ENCODE measurements around the gene MBD3L2B.
"Not testable (repeated sequence)": the region's sequence is repeated elsewhere in the genome, so short reads cannot be mapped to it uniquely, and the experiment has no call there.

MBD3L2B gene

DNA sequence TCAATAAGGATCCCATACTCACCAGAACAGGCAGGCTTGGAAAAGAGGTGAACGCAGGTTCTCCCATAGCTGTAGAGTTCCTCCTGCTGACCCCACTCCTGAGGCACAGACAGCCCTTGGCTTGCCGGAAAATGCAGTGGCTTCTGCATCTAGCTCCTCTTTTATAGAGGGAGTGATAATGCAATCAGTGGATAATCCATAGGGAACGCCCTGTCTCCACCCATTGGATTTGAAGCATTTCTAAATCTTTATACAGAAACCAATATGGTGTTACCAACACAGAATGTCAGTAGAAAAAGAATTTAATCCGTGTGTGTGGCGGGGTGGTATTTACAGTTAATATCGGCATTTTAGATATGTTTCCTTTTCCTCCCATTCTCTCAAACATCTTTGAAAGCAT lies at the start of gene MBD3L2B:
Gene MBD3L2B, minus strand, starts transcription at position 101 of the 400 bp plus-strand sequence. Its CDS starts 34 bp downstream, at position 67.
- not testable (repeated sequence) for H3K36me3 Mint-ChIP-seq (ENCODE audit: low read depth); DNase-seq; H3K4me1 Mint-ChIP-seq (ENCODE audit: low read depth); H3K27me3 Mint-ChIP-seq; H3K4me3 Mint-ChIP-seq; H3K27ac Mint-ChIP-seq; H3K9me3 Mint-ChIP-seq

DNA sequence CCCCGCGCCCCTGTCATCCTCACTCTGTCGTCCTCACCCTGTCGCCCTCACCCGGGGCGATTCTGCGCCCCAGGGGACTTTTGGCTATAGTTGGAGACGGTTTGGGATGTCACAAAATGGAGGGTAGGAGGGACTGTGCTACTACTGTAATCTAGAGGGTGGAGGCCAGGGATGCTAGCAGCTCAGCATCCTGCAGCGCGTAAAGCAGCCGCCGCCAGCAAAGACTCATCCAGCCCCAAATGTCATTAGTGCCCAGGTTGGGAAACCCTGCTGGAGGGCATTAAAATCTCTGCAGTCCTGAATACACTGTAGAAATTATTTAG lies 48.6 kb upstream of the MBD3L2B start:
- H3K36me3 Mint-ChIP-seq (ENCODE audit: low read depth) = peaks cover 52% of the 10 kb centered on the region
- DNase-seq = no peak
- peak overlapping the region; percentile 97 for H3K27ac Mint-ChIP-seq
- H3K27me3 Mint-ChIP-seq = no peaks in the 10 kb centered on the region
- H3K4me1 Mint-ChIP-seq (ENCODE audit: low read depth) = peaks cover 29% of the 10 kb centered on the region
- H3K4me3 Mint-ChIP-seq = peak overlapping the region; percentile 96
- no peaks in the 10 kb centered on the region for H3K9me3 Mint-ChIP-seq

DNA sequence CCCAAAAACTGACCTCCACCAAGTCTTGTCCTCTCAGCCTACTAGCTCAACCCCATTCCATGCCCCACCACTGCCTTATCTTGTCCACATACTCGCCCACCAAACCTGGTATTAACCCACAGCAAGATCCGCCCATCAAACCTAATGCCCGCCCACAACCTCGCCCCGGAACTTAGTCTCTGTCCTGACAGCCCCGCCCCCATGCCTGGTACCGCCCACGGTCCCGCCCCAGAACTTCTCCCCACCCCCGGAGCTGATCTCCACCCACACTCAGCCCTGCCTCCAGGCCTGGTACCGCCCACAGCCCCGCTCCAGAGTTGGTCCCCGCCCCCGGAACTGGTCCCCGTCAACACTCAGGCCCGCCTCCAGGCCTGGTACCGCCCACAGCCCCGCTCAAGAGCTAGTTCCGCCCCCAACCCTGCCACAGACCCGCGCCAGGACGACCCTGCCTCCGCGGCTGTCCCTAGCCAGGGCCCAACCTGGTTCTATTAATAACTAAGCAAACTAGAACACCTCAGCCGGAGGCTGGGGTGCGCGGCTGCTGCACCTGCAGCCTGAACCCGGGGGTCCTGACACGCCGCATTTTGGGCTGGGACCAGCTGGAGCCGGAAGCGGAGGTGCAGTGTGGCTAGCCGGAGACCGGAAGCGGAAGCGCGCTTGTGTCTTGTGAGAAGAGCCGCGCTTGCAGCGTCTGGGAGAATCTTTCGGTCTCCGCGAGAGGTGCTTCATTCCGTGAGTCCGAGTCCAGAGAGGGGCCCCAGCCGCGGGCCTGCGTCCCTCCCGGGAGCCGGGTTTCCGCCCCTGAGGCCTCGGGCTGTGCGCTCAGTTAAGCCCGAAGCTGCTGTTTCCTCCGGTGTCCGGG lies 48.0 kb upstream of the MBD3L2B start, which contains the start of gene ZNF557:
Gene ZNF557, plus strand, starts transcription at position 662 of the 862 bp plus-strand sequence. CDS start 5,372 bp downstream, outside the sequence.
- Mint-ChIP-seq H3K27me3 (no peaks in the 10 kb centered on the region), H3K9me3 (no peaks in the 10 kb centered on the region), H3K4me1 (ENCODE audit: low read depth) (peaks cover 29% of the 10 kb centered on the region), H3K4me3 (peak within 1 kb of the TSS; percentile 96), H3K27ac (peak within 1 kb of the TSS; percentile 97), H3K36me3 (ENCODE audit: low read depth) (peaks cover 46% of the 10 kb centered on the region)
- peak; percentile 98 for DNase-seq

DNA sequence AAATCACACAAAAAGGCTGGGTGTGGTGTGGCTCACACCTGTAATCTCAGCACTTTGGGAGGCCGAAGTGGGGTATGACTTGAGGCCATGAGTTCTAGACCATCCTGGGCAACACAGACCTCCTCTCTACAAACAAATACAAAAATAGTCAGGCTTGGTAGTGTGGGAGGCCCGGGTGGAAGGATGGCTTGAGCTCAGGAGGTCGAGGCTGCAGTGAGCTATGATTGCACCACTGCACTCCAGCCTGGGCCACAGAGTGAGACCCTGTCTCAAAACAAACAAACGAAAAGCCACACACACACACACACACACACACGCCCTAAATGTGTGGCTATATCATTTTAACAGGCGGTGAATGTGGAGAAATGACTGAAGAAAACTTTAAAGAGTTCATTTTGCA lies 47.4 kb upstream of the MBD3L2B start:
- H3K27me3 Mint-ChIP-seq = no peaks in the 10 kb centered on the region
- H3K9me3 Mint-ChIP-seq = no peaks in the 10 kb centered on the region
- no peak for DNase-seq
- peak overlapping the region; percentile 97 for H3K27ac Mint-ChIP-seq
- peaks cover 29% of the 10 kb centered on the region for H3K4me1 Mint-ChIP-seq (ENCODE audit: low read depth)
- peaks cover 39% of the 10 kb centered on the region for H3K36me3 Mint-ChIP-seq (ENCODE audit: low read depth)
- H3K4me3 Mint-ChIP-seq = peak overlapping the region; percentile 96

DNA sequence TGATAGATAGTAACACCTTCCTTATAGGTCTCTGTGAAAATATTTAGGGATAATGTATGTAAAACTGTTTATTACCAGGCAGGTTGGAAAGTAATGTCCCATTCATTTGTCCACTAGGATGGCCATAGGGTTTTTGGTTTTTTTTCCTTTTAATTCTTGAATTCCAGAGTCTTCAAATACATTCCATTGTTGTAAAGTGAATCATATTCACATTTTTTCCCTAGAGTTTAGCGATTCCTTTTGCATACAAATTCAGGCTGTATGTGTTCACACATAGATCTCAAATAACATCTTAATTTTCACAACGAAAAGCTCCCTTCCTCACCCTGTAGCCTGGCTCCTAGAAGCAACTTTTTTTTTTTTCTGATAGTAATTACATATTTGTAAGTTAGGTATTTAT lies 46.5 kb upstream of the MBD3L2B start:
- Mint-ChIP-seq H3K27me3 (no peaks in the 10 kb centered on the region), H3K4me1 (ENCODE audit: low read depth) (peaks cover 27% of the 10 kb centered on the region), H3K27ac (no peak overlapping the region), H3K9me3 (no peaks in the 10 kb centered on the region), H3K4me3 (no peak overlapping the region), H3K36me3 (ENCODE audit: low read depth) (peaks cover 32% of the 10 kb centered on the region)
- DNase-seq = no peak

DNA sequence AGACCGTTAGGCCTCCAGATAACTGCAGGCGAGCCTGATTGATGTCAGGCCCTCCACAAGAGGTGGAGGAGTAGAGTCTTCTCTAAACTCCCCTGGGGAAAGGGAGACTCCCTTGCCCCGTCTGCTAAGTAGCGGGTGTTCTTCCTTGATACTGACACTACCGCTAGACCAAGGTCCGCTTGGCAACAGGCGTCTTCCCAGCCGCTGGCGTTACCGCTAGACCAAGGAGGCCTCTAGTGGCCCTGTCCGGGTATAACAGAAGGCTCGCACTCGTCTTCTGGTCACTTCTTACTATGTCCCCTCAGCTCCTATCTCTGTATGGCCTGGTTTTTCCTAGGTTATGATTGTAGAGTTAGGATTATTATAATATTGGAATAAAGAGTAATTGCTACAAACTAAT lies 45.9 kb upstream of the MBD3L2B start:
- H3K9me3 Mint-ChIP-seq, H3K4me3 Mint-ChIP-seq, H3K27me3 Mint-ChIP-seq, H3K27ac Mint-ChIP-seq, DNase-seq: not testable (repeated sequence)
- H3K36me3 Mint-ChIP-seq (ENCODE audit: low read depth) = peaks cover 26% of the 10 kb centered on the region
- H3K4me1 Mint-ChIP-seq (ENCODE audit: low read depth) = peaks cover 23% of the 10 kb centered on the region

DNA sequence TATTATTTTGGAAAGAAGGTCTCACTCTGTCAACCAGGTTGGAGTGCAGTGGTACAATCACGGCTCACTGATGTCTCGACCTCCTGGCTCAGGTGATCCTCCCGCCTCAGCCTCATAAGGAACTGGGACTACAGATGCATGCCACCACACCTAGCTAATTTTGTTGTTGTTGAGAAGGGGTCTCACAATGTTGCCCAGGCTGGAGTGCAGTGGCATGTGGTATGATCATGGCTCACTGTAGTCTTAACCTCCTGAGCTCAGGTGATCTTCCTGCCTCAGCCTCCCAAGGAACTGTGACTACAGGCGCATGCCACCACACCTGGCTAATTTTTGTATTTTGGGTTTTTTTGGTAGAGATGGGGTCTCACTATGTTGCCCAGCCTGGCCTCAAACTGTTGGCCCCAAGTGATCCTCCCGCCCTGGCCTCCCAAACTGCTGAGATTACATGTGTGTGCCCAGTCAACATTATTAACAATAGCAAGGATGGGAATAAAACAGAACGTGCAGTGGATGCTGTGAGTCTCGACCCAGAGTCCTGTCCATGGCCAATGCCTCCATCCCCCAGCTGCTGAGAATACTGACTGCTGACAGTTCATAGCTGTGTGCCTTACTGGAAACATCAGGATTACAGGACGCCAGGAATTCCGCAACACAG lies 42.7 kb upstream of the MBD3L2B start:
- no peak for DNase-seq
- H3K27ac Mint-ChIP-seq = no peak overlapping the region
- peaks cover 5% of the 10 kb centered on the region for H3K4me1 Mint-ChIP-seq (ENCODE audit: low read depth)
- no peaks in the 10 kb centered on the region for H3K36me3 Mint-ChIP-seq (ENCODE audit: low read depth)
- no peak overlapping the region for H3K4me3 Mint-ChIP-seq
- no peaks in the 10 kb centered on the region for H3K27me3 Mint-ChIP-seq
- no peaks in the 10 kb centered on the region for H3K9me3 Mint-ChIP-seq

DNA sequence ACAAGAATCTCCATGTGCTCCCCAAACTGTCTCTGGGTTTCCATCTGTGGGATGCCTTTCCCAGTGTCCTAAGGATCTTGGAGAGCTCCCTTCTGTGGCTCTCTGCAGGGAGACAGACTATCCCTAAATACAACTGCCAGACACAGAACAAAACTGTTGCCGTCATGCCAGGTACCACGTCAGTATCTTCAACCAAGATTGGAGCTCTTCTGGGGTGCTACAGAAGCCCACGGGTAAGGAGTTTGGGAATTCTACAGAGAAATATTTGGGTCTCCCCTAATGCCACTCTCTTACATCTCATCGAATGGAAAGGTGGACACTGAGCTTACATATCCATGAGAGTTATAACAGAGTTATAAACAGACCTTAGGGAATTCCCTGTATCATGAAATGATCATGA lies 42.1 kb upstream of the MBD3L2B start:
- no peak overlapping the region for H3K27ac Mint-ChIP-seq
- no peaks in the 10 kb centered on the region for H3K36me3 Mint-ChIP-seq (ENCODE audit: low read depth)
- no peaks in the 10 kb centered on the region for H3K27me3 Mint-ChIP-seq
- no peak overlapping the region for H3K4me3 Mint-ChIP-seq
- H3K9me3 Mint-ChIP-seq = no peaks in the 10 kb centered on the region
- H3K4me1 Mint-ChIP-seq (ENCODE audit: low read depth) = peaks cover under 1% of the 10 kb centered on the region
- DNase-seq = no peak

DNA sequence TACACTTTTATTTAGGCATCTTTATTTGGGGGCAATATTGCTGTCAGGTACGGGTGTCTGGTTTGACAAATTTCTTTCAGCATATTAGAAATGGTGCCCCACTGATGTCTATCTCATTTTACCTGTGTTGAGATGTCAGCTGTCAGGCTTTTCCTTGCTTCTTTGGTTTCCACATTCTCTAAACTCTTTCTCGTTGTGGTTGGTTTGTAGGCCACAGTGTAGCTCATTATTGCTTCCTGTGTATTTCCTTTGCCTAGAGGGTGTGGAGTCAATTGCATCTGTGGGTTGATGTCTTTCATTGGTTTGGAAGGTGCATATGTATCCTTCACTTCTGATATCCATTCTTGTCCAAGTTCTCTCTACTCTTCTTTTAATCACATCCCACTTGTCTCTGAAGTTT lies 38.7 kb upstream of the MBD3L2B start:
- not testable (repeated sequence) for H3K4me1 Mint-ChIP-seq (ENCODE audit: low read depth); H3K36me3 Mint-ChIP-seq (ENCODE audit: low read depth); H3K9me3 Mint-ChIP-seq; H3K4me3 Mint-ChIP-seq; H3K27ac Mint-ChIP-seq; DNase-seq; H3K27me3 Mint-ChIP-seq

DNA sequence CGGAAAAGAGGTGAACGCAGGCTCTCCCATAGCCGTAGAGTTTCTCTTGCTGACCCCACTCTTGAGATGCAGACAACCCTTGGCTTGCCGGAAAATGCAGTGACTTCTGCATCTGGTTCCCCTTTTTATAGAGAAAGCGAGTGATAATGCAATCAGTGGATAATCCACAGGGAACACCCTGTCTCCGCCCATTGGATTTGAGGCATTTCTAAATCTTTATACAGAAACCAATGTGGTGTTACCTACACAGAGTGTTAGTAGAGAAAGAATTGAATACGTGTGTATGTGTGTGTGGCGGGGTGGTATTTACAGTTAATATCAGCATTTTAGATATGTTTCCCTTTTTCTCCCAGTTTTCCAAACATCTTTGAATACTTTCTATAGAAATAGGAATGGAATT lies 37.3 kb upstream of the MBD3L2B start, which contains the start of gene MBD3L3:
Gene MBD3L3, minus strand, starts transcription at position 101 of the 400 bp plus-strand sequence. Its CDS starts 71 bp downstream, at position 30.
- not testable (repeated sequence) for H3K36me3 Mint-ChIP-seq (ENCODE audit: low read depth); DNase-seq; H3K4me3 Mint-ChIP-seq; H3K27me3 Mint-ChIP-seq; H3K9me3 Mint-ChIP-seq; H3K27ac Mint-ChIP-seq; H3K4me1 Mint-ChIP-seq (ENCODE audit: low read depth)

DNA sequence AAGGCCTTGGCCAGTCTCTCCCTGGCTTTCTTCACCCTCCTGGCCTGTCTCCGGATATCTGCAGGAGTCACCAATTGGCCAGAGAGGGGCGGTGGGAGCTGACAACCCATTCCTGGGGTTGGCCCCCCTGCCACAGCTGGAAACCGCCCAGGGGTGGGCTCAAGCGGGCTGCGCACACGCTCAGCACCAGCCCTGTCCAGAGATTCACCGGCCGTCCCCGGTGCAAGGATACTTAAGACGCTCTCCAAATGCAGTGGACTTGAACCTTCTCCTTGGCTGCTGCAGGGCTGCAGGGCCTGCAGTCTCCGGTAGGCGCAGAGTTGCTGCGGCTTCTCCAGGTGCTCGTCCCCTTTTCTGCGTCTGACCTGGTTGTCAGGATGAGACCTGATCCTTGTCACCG lies 35.1 kb upstream of the MBD3L2B start:
- not testable (repeated sequence) for H3K27ac Mint-ChIP-seq; DNase-seq; H3K27me3 Mint-ChIP-seq; H3K9me3 Mint-ChIP-seq; H3K4me1 Mint-ChIP-seq (ENCODE audit: low read depth); H3K4me3 Mint-ChIP-seq; H3K36me3 Mint-ChIP-seq (ENCODE audit: low read depth)

DNA sequence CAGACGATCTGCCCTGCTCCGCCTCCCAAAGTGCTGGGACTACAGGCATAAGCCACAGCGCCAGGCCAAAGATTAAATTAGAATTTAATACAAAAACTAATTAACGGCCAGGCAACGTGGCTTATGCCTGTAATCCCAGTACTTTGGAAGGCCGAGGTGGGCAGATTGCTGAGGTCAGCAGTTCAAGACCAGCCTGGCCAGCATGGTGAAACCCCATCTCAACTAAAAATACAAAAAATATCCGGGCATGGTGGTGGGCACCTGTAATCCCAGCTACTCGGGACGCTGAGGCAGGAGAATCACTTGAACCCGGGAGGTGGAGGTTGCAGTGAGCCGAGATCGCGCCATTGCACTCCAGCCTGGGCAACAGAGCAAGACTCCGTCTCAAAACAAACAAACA lies 34.4 kb upstream of the MBD3L2B start:
- not testable (repeated sequence) for H3K9me3 Mint-ChIP-seq; H3K36me3 Mint-ChIP-seq (ENCODE audit: low read depth); H3K27me3 Mint-ChIP-seq; H3K27ac Mint-ChIP-seq; H3K4me1 Mint-ChIP-seq (ENCODE audit: low read depth); DNase-seq; H3K4me3 Mint-ChIP-seq

DNA sequence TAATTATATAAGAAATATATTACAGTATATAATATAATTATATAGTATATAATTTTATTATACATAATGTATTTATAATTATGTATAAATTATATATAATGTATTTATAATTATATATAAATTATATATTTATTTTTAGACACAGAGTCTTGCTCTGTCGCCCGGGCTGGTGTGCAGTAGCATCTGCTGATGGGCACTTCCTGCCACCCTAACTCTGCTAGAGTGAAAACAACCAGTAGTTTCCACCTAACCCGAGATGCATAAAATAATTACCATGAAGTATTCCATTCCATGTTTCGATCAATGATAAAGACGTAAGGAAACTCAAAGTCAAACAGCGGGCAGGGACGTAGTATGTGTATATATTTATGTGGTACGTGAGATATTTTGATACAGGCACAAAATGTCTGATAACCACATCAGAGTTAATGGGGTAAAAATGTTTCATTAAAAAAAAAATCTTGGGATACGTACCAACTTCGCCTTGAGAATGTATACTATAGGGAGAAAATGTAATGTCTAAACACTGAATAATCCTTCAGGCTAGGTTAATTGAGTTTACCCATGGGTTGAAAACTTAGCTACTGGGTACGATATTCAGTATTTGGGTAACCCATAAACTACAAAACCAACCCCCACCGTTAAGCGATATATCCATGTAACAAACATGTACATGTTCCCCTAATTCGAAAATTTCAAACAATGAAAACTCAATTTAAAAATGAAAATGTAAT lies 33.6 kb upstream of the MBD3L2B start:
- H3K4me3 Mint-ChIP-seq; H3K4me1 Mint-ChIP-seq (ENCODE audit: low read depth); DNase-seq; H3K9me3 Mint-ChIP-seq; H3K36me3 Mint-ChIP-seq (ENCODE audit: low read depth); H3K27ac Mint-ChIP-seq; H3K27me3 Mint-ChIP-seq: not testable (repeated sequence)

DNA sequence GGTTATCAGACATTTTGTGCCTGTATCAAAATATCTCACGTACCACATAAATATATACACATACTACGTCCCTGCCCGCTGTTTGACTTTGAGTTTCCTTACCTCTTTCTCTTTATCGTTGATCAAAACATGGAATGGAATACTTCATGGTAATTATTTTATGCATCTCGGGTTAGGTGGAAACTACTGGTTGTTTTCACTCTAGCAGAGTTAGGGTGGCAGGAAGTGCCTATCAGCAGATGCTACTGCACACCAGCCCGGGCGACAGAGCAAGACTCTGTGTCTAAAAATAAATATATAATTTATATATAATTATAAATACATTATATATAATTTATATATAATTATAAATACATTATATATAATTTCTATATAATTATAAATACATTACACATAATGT lies 31.7 kb upstream of the MBD3L2B start:
- H3K4me3 Mint-ChIP-seq; H3K27ac Mint-ChIP-seq; H3K27me3 Mint-ChIP-seq; H3K36me3 Mint-ChIP-seq (ENCODE audit: low read depth); H3K9me3 Mint-ChIP-seq; DNase-seq; H3K4me1 Mint-ChIP-seq (ENCODE audit: low read depth): not testable (repeated sequence)

DNA sequence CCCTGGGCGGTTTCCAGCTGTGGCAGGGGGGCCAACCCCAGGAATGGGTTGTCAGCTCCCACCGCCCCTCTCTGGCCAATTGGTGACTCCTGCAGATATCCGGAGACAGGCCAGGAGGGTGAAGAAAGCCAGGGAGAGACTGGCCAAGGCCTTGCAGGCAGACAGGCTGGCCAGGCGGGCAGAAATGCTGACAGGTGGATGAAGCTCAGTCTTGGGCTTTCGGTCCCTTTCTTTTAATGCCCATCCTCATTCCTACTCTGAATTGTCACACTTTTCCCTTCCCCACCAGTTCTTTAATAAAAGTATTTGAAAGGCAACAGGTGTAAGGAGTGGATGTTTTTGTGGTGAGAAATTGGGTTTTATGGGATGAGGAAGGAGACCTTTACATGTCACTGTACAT lies 30.2 kb upstream of the MBD3L2B start:
- not testable (repeated sequence) for H3K4me3 Mint-ChIP-seq; DNase-seq; H3K4me1 Mint-ChIP-seq (ENCODE audit: low read depth); H3K9me3 Mint-ChIP-seq; H3K27me3 Mint-ChIP-seq; H3K27ac Mint-ChIP-seq; H3K36me3 Mint-ChIP-seq (ENCODE audit: low read depth)

All from activated T-cell treated with anti-CD3 and anti-CD28 coated beads, Interleukin-2, amount 50 U/mL, for 24 hours (primary cell).